SU-DHL-6 (cell line): ENCODE data around the gene TXLNB.

Experiments
- H2AFZ ChIP-seq: fragments of 200-600 bp; sonication (generic); 2 replicates; pipeline ENCODE4 v1.6.1; 2014; ENCODE audit warnings: low read depth, mild to moderate bottlenecking, moderate library complexity, mixed read lengths, antibody characterized with exemption, low read length; ENCODE audit not compliant: severe bottlenecking
- H3F3A ChIP-seq: fragments of 200-600 bp; shearing (Covaris generic); 2 replicates; pipeline ENCODE4 v1.6.0; 2016; ENCODE audit warnings: antibody characterized with exemption, mild to moderate bottlenecking; ENCODE audit not compliant: insufficient read depth
- H3K27ac ChIP-seq: fragments of 200-600 bp; sonication (generic); 2 replicates; pipeline ENCODE4 v1.5.1; 2016; ENCODE audit warnings: low read depth, mild to moderate bottlenecking, low read length, moderate library complexity, mixed read lengths
- H3K27me3 ChIP-seq: fragments of 200-600 bp; sonication (generic), shearing (Covaris generic); 2 replicates; pipeline ENCODE4 v1.6.0; 2014; ENCODE audit warnings: mild to moderate bottlenecking, low read length
- H3K36me3 ChIP-seq: fragments of 200-600 bp; sonication (generic); 2 replicates; pipeline ENCODE4 v1.6.1; 2014; ENCODE audit warnings: mild to moderate bottlenecking, low read length, mixed read lengths
- H3K4me2 ChIP-seq: fragments of 300-600, 200-600 bp; shearing (Covaris generic), sonication (generic); 2 replicates; pipeline ENCODE4 v1.6.0; 2014; ENCODE audit warnings: low read length, low read depth, mild to moderate bottlenecking; ENCODE audit not compliant: poor library complexity, severe bottlenecking
- H3K4me3 ChIP-seq: fragments of 200-600 bp; sonication (generic); 2 replicates; pipeline ENCODE4 v1.5.1; 2014; ENCODE audit warnings: antibody characterized with exemption, low read length, mild to moderate bottlenecking, mixed read lengths; ENCODE audit not compliant: insufficient read depth, poor library complexity, severe bottlenecking
- H3K79me2 ChIP-seq: fragments of 200-600 bp; sonication (generic); 2 replicates; pipeline ENCODE4 v1.6.1; 2014; ENCODE audit warnings: mild to moderate bottlenecking, low read length, moderate library complexity; ENCODE audit not compliant: insufficient read depth
- H3K9ac ChIP-seq: fragments of 200-600 bp; sonication (generic); 2 replicates; pipeline ENCODE4 v1.7.0; 2014; ENCODE audit warnings: mild to moderate bottlenecking, low read length
- H3K9me2 ChIP-seq: fragments of 200-600 bp; sonication (generic); replicated peaks from 2 replicates; pipeline ENCODE4 v1.6.1; 2014; ENCODE audit warnings: low read length; ENCODE audit not compliant: insufficient read depth
- H3K9me3 ChIP-seq: fragments of 200-600 bp; sonication (generic); 2 replicates; pipeline ENCODE4 v1.6.1; 2014; ENCODE audit warnings: low read length, mixed read lengths; ENCODE audit not compliant: insufficient read depth
- H4K20me1 ChIP-seq: fragments of 200-600 bp; sonication (generic); 2 replicates; pipeline ENCODE4 v1.6.1; 2014; ENCODE audit warnings: low read depth, mild to moderate bottlenecking, antibody characterized with exemption, low read length, moderate library complexity, mixed read lengths
- EZH2phosphoT487 ChIP-seq: fragments of 200-600 bp; sonication (generic), shearing (Covaris generic); conservative IDR thresholded peaks from 2 replicates; pipeline ENCODE4 v1.6.1; 2018; ENCODE audit warnings: mild to moderate bottlenecking, antibody characterized with exemption, low read length, moderate library complexity, mixed read lengths
- TF ChIP-seq, protein P1 (sequence below): fragments of 200-600 bp; sonication (generic); IDR thresholded peaks from one replicate; pipeline ENCODE4 v1.5.1; 2017; ENCODE audit warnings: antibody characterized with exemption, mild to moderate bottlenecking, low read length, moderate library complexity; ENCODE audit not compliant: insufficient read depth, poor library complexity, severe bottlenecking

Gene TXLNB

DNA sequence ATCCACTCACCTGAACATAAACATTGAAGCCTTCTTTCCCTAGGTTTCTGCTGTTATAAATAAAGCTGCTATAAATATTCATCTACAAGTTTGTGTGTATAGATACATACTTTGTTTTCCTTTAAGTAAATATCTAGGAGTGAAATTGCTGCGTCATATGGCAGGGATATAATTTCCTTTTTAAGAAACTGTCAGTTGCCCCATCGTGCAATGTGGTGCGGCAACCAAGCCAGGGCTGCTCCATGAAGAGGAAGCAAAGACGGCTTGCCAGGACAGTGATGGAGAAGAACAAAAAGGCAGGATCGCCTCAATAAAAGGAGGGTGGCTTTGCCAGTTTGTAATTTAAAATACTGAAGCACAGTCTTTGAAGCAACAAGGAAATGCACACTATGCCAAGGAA is 46.0 kb upstream of the TXLNB start:
- no peak overlapping the region for H3K9ac ChIP-seq
- peak overlapping the region; percentile 85 for H3K27ac ChIP-seq
- H3K9me2 ChIP-seq = no peaks in the 10 kb centered on the region
- no peaks in the 10 kb centered on the region for H4K20me1 ChIP-seq
- H3K4me3 ChIP-seq = no peak overlapping the region
- no peak overlapping the region for H2AFZ ChIP-seq
- H3F3A ChIP-seq = peaks cover 26% of the 10 kb centered on the region
- H3K36me3 ChIP-seq = 0 out of 2 replicates have a peak, but pooled peaks cover 3% of the 10 kb centered on the region
- no peaks in the 10 kb centered on the region for H3K9me3 ChIP-seq
- no peak for TF ChIP-seq EZH2phosphoT487
- H3K4me2 ChIP-seq = no peak overlapping the region
- peaks cover 7% of the 10 kb centered on the region for H3K79me2 ChIP-seq
- H3K27me3 ChIP-seq = no peaks in the 10 kb centered on the region

DNA sequence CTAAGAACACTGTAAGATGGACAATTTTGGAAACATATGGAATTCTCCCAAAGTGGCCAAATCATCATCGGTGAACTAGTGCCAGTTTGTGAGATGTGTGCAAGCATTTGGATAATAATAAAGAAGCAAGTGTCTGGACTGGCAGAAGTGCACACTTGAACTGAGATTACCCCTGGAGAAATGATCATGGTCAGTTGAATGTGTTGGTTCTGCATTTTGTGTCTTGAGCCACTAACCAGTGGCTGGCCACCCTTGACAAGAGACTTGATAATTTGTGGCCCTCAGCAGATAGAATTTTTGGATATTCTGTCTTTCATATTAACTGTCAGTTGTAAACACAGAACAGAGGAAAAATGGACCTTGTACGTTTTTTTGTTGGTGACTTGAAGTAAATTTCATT is 45.2 kb upstream of the TXLNB start:
- no peaks in the 10 kb centered on the region for H3K27me3 ChIP-seq
- H3K4me2 ChIP-seq = peak overlapping the region; percentile 74
- TF ChIP-seq, protein P1, sequence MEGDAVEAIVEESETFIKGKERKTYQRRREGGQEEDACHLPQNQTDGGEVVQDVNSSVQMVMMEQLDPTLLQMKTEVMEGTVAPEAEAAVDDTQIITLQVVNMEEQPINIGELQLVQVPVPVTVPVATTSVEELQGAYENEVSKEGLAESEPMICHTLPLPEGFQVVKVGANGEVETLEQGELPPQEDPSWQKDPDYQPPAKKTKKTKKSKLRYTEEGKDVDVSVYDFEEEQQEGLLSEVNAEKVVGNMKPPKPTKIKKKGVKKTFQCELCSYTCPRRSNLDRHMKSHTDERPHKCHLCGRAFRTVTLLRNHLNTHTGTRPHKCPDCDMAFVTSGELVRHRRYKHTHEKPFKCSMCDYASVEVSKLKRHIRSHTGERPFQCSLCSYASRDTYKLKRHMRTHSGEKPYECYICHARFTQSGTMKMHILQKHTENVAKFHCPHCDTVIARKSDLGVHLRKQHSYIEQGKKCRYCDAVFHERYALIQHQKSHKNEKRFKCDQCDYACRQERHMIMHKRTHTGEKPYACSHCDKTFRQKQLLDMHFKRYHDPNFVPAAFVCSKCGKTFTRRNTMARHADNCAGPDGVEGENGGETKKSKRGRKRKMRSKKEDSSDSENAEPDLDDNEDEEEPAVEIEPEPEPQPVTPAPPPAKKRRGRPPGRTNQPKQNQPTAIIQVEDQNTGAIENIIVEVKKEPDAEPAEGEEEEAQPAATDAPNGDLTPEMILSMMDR = no peak
- TF ChIP-seq EZH2phosphoT487 = no peak
- H3K79me2 ChIP-seq = peaks cover 6% of the 10 kb centered on the region
- no peak overlapping the region for H3K4me3 ChIP-seq
- no peaks in the 10 kb centered on the region for H3K9me3 ChIP-seq
- peak overlapping the region; percentile 85 for H3K27ac ChIP-seq
- no peak overlapping the region for H2AFZ ChIP-seq
- H3K36me3 ChIP-seq = no peaks in the 10 kb centered on the region
- H3K9me2 ChIP-seq = no peaks in the 10 kb centered on the region
- no peaks in the 10 kb centered on the region for H4K20me1 ChIP-seq
- H3K9ac ChIP-seq = peak overlapping the region; percentile 44
- peaks cover 26% of the 10 kb centered on the region for H3F3A ChIP-seq

DNA sequence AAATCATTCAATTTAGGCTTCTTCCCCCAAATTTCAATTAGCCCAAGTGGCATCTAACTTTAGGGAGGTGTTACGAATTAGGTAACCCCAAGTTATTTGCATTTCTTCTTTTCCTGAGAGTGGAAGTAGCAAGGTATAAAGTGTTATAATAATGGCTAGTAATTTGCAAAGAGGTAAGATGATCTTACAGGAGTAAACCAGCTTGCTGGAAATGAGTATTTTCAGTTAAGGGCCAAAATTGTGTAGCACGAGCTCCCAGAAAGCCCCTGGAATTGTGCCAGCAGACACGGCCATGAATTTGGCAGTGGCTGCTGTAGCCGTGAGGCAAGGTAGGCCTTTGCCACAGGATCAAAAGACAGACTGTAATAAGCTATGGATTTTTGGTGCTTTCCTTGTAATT is 44.7 kb upstream of the TXLNB start:
- H2AFZ ChIP-seq = no peak overlapping the region
- H3K4me2 ChIP-seq = peak overlapping the region; percentile 74
- H3K4me3 ChIP-seq = peak overlapping the region; percentile 34
- no peaks in the 10 kb centered on the region for H4K20me1 ChIP-seq
- peaks cover 26% of the 10 kb centered on the region for H3F3A ChIP-seq
- no peaks in the 10 kb centered on the region for H3K9me2 ChIP-seq
- no peaks in the 10 kb centered on the region for H3K36me3 ChIP-seq
- peak overlapping the region; percentile 85 for H3K27ac ChIP-seq
- peak overlapping the region; percentile 44 for H3K9ac ChIP-seq
- TF ChIP-seq, protein P1 = no peak
- TF ChIP-seq EZH2phosphoT487 = no peak
- H3K79me2 ChIP-seq = peaks cover 6% of the 10 kb centered on the region
- no peaks in the 10 kb centered on the region for H3K9me3 ChIP-seq
- no peaks in the 10 kb centered on the region for H3K27me3 ChIP-seq

DNA sequence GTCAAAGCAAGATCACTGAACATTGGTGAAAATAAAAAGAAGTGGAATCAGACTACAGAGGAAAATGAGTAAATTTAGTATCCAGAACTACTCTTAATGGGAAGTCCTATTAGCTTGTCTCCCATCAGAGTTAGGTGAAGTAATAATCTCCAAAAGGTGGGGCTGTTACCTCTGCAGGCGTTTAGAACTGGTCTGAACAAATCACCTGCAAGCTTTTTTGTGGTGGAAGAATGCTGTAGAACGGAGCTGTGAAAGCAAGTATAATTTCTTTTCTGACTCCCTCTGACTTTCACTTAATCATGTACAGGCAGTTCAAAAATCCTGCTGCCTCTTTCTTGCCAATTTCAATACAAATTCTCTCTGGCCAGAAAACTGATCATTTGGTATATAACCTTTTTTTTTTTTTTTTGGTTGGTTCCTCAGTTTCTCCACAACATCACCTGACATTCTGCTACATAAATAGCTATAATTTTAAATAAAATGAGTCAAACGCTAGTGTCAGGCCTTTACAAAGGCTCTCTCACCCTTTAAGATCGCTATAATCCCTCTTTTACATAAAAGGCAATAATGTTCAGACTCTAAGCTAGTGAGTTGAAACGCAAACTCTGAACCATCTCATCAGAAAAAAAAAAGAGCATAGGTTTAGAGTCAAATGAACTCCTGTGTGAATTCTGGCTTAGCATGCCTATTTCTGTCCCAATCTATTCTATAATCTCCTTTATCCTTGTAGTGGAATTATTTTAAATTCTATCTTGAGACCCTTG is 43.8 kb upstream of the TXLNB start:
- TF ChIP-seq, protein P1 = no peak
- TF ChIP-seq EZH2phosphoT487 = no peak
- H2AFZ ChIP-seq = peak overlapping the region; percentile 29
- H3F3A ChIP-seq = peaks cover 34% of the 10 kb centered on the region
- peak overlapping the region; percentile 74 for H3K4me2 ChIP-seq
- H3K27ac ChIP-seq = peak overlapping the region; percentile 85
- H3K9ac ChIP-seq = peak overlapping the region; percentile 44
- H3K9me2 ChIP-seq = no peaks in the 10 kb centered on the region
- no peaks in the 10 kb centered on the region for H3K9me3 ChIP-seq
- H3K36me3 ChIP-seq = no peaks in the 10 kb centered on the region
- no peaks in the 10 kb centered on the region for H3K27me3 ChIP-seq
- H3K4me3 ChIP-seq = peak overlapping the region; percentile 34
- H3K79me2 ChIP-seq = peaks cover 6% of the 10 kb centered on the region
- no peaks in the 10 kb centered on the region for H4K20me1 ChIP-seq
